Neutrophil (primary cell): ENCODE results near the gene FBRSL1.

Source experiments
- H3K27ac ChIP-seq: fragments of 200-600 bp; sonication (generic); 2 replicates; pipeline ENCODE4 v1.5.1; 2016; ENCODE audit warnings: mild to moderate bottlenecking, moderate library complexity
- H3K27me3 ChIP-seq: fragments of 200-600 bp; sonication (generic); 2 replicates; pipeline ENCODE4 v1.6.0; 2016; ENCODE audit warnings: mild to moderate bottlenecking
- H3K36me3 ChIP-seq: fragments of 200-600 bp; sonication (generic); 2 replicates; pipeline ENCODE4 v1.5.1; 2017
- H3K4me1 ChIP-seq, 2 experiments: fragments of 200-600 bp in 1 of 2; sonication (generic) in 1 of 2; 1 replicate in 1 of 2; 2 replicates in 1 of 2; pipeline versions ENCODE4 v1.5.1 to v1.6.1; 2013 to 2016; ENCODE audit warnings: low read depth in 1 of 2, low read length in 1 of 2, mild to moderate bottlenecking in 1 of 2, moderate library complexity in 1 of 2; ENCODE audit not compliant: control insufficient read depth in 1 of 2, insufficient read depth in 1 of 2
- H3K4me3 ChIP-seq, 2 experiments: fragments of 200-600 bp in 1 of 2; sonication (generic) in 1 of 2; 1 replicate in 1 of 2; 2 replicates in 1 of 2; pipeline ENCODE4 v1.5.1; 2013 to 2016; ENCODE audit warnings: low read depth in 1 of 2, low read length in 1 of 2, mild to moderate bottlenecking in 1 of 2, moderate library complexity in 1 of 2
- H3K9me3 ChIP-seq: fragments of 200-600 bp; sonication (generic); 2 replicates; pipeline ENCODE4 v1.5.1; 2016
- CTCF ChIP-seq: fragments of 200-600 bp; sonication (generic); IDR thresholded peaks from 2 replicates; pipeline ENCODE4 v1.5.1; 2016; ENCODE audit warnings: antibody characterized with exemption

The FBRSL1 gene

GRCh38 chr12:132496358-132496669, 6.4 kb downstream of the FBRSL1 start:
- Histone ChIP-seq H3K4me3 (no peak overlapping the region), H3K27me3 (peaks cover 3% of the 10 kb centered on the region), H3K27ac (no peak overlapping the region), H3K9me3 (no peaks in the 10 kb centered on the region), H3K4me1 (peaks cover 34 to 39% of the 10 kb centered on the region in 2 experiments), H3K36me3 (no peaks in the 10 kb centered on the region)
- TF ChIP-seq CTCF: no peak

- no peak overlapping the region for H3K27ac ChIP-seq
- no peak overlapping the region for H3K4me3 ChIP-seq
- H3K9me3 ChIP-seq: no peaks in the 10 kb centered on the region
- no peak for TF ChIP-seq CTCF
- no peaks in the 10 kb centered on the region for H3K27me3 ChIP-seq
- no peaks in the 10 kb centered on the region for H3K36me3 ChIP-seq
- H3K4me1 ChIP-seq: peaks cover 30 to 35% of the 10 kb centered on the region in 2 experiments
These were observed 6.8 kb downstream of the FBRSL1 start for GRCh38 chr12:132496710-132497109.

GRCh38 chr12:132497514-132498405, 7.8 kb downstream of the FBRSL1 start:
- no peaks in the 10 kb centered on the region for H3K27me3 ChIP-seq

GRCh38 chr12:132498931-132499330, 9.0 kb downstream of the FBRSL1 start:
- Histone ChIP-seq H3K9me3 (no peaks in the 10 kb centered on the region), H3K4me3 (no peak overlapping the region), H3K27ac (no peak overlapping the region), H3K4me1 (peaks cover 18 to 21% of the 10 kb centered on the region in 2 experiments), H3K27me3 (no peaks in the 10 kb centered on the region), H3K36me3 (no peaks in the 10 kb centered on the region)
- TF ChIP-seq CTCF: no peak

More at GRCh38 chr12:132497514-132498405, 7.8 kb downstream of the FBRSL1 start:
- Histone ChIP-seq H3K27ac (no peak overlapping the region), H3K36me3 (no peaks in the 10 kb centered on the region), H3K9me3 (no peaks in the 10 kb centered on the region), H3K4me3 (no peak overlapping the region), H3K4me1 (peaks cover 20 to 24% of the 10 kb centered on the region in 2 experiments)
- TF ChIP-seq CTCF: no peak

GRCh38 chr12:132500142-132500855, 10.3 kb downstream of the FBRSL1 start:
- no peak for TF ChIP-seq CTCF
- Histone ChIP-seq H3K4me1 (peaks cover 19 to 23% of the 10 kb centered on the region in 2 experiments), H3K27ac (no peak overlapping the region), H3K27me3 (no peaks in the 10 kb centered on the region), H3K4me3 (no peak overlapping the region), H3K36me3 (no peaks in the 10 kb centered on the region), H3K9me3 (no peaks in the 10 kb centered on the region)
